Heart left ventricle (tissue), 16 donors: ENCODE results near the gene LRRC71. TPM values are rescaled to one million over a fixed set of nuclear protein-coding genes. Genes with fewer than 3 reads are reported as not detected.

ENCODE experiments used
- ATAC-seq, 4 donors: fragments of 200-7000 bp; cut with Tn5 transposase; one replicate each; pipeline ENCODE4 v1.9.1; 2020 to 2022; ENCODE audit warnings: moderate library complexity in 4 of 4, mild to moderate bottlenecking in 3 of 4, moderate number of reproducible peaks in 1 of 4
- DNase-seq, 5 donors: peaks; one replicate each; pipeline ENCODE4 v3.0.0-alpha.2; 2020
- H3K27ac ChIP-seq, 12 donors: fragments of 200-600 bp; sonication (generic) in 4 of 12; one replicate each; pipeline versions ENCODE4 v1.5.0 to v1.8.0; 2016 to 2022; ENCODE audit warnings: mild to moderate bottlenecking in 2 of 12
- H3K27me3 ChIP-seq, 9 donors: fragments of 200-600 bp; sonication (generic) in 2 of 9; one replicate each; pipeline versions ENCODE4 v1.5.1 to v1.8.0; 2016 to 2022; ENCODE audit warnings: mild to moderate bottlenecking in 3 of 9
- H3K36me3 ChIP-seq, 9 donors: fragments of 200-600 bp; sonication (generic) in 2 of 9; one replicate each; pipeline versions ENCODE4 v1.5.0 to v1.8.0; 2018 to 2022; ENCODE audit warnings: mild to moderate bottlenecking in 2 of 9
- H3K4me1 ChIP-seq, 12 donors: fragments of 200-600 bp; sonication (generic) in 4 of 12; one replicate each; pipeline versions ENCODE4 v1.5.0 to v1.8.0; 2016 to 2022; ENCODE audit warnings: mild to moderate bottlenecking in 3 of 12
- H3K4me3 ChIP-seq, 12 donors: fragments of 200-600 bp; sonication (generic) in 4 of 12; one replicate each; pipeline versions ENCODE4 v1.5.0 to v1.8.0; 2017 to 2022; ENCODE audit warnings: mild to moderate bottlenecking in 9 of 12, moderate library complexity in 4 of 12
- H3K9me3 ChIP-seq, 12 donors: fragments of 200-600 bp; sonication (generic) in 4 of 12; one replicate each; pipeline versions ENCODE4 v1.5.0 to v1.8.0; 2016 to 2022; ENCODE audit warnings: mild to moderate bottlenecking in 1 of 12
- POLR2A ChIP-seq, 2 donors: fragments of 450-650 bp; IDR thresholded peaks; one replicate each; pipeline ENCODE4 v1.6.1; 2017; ENCODE audit warnings: antibody characterized with exemption in 2 of 2, mild to moderate bottlenecking in 2 of 2, moderate library complexity in 2 of 2
- WGBS, 4 donors: extraction: QIAGEN DNeasy Blood & Tissue Kit in 2 of 4; methylation state at CpG; one replicate each; pipeline versions ENCODE4 v1.1.5 to v1.1.7; 2013 to 2018; 5-methylcytosine and 5-hydroxymethylcytosine counted together
- intact Hi-C, 10 donors: fragments of 100-400 bp; cut with DNase I; formaldehyde crosslinking; loops; one replicate each; pipeline versions ENCODE4 v1.11.1 to v1.14.2; 2022
- polyA plus RNA-seq, 2 donors: library from polyadenylated mRNA; stranded (reverse); fragments of 200-250 nt; gene quantifications; one replicate each; pipeline ENCODE4 v1.2.3, GENCODE V29; 2013
- total RNA-seq, 9 donors: library from RNA; depleted of rRNA in 2 of 9; stranded (reverse); fragments of >200 nt in 2 of 9; fragmentation: NEBNext Ultra II Directional in 3 of 9; extraction: Animal tissue kit (Norgen Biotek cat#: 25700) in 3 of 9; gene quantifications; one replicate each; pipeline versions ENCODE4 v1.1.0 to v1.2.4, GENCODE V29; 2016 to 2023
- TF ChIP-seq, protein P1 (sequence below), 12 donors: fragments of 200-600 bp; sonication (generic) in 4 of 12; IDR thresholded peaks; one replicate each; pipeline versions ENCODE4 v1.5.0 to v1.8.0; 2018 to 2022; ENCODE audit warnings: antibody characterized with exemption in 12 of 12, mild to moderate bottlenecking in 5 of 12
- donor health status: ischemic (EF 13 %, LVEDD 7.1; RV severe dilation, severe dysfunction).
- donor health status: healthy with polysubstance abuse.
- donor health status: DM: no; HTN: yes; CAD: no.
- donor health status: DM: no; HTN: no; CAD: no.
- donor health status: ischemic (EF 25% LVEDD 6.9; RV normal size, moderate dysfunction).
- donor health status: ischemic (EF 25% LVEDD 5.7; RV mildly dilated, moderate dysfunction).
- donor health status: healthy.
- donor health status: DM: yes; HTN: yes; CAD: no.
- donor health status: ischemic (EF 35%, LVEDD 5.7; RV mildly dilated, moderate dysfunction).
- donor health status: nonischemic (EF 11% LVEDD 7.7; RV severe dilation, severe dysfunction).
- donor health status: DM: yes; HTN: yes; CAD: no.
- donor health status: PGD.
- donor health status: ischemic (EF 29% LVEDD 5.4; RV normal size, mild dysfunction).
- donor health status: nonischemic (EF 23%, LVEDD 6.1; RV moderate dilation, normal function).

The LRRC71 gene
- total and polyA plus RNA-seq, 11 donors = 0.06 to 0.42 (median 0.27) TPM; not detected in 8

- no peak overlapping the region for H3K27ac ChIP-seq
- peaks cover 13 to 46% (median 31%) of the 10 kb centered on the region in 9 donors for H3K27me3 ChIP-seq
- intact Hi-C loops = loop anchor here in 4 of 10 donors (5.0 to 10.0 kb wide), 4 partner anchors 92 to 242 kb away; no protein-coding TSS in a partner anchor
- H3K36me3 ChIP-seq = peaks cover 0 to 10% (median 0%) of the 10 kb centered on the region in 9 donors
- ATAC-seq (no peak), DNase-seq (no peak)
- H3K4me1 ChIP-seq = peaks cover 0 to 26% (median 8%) of the 10 kb centered on the region in 12 donors
- TF ChIP-seq, protein P1, sequence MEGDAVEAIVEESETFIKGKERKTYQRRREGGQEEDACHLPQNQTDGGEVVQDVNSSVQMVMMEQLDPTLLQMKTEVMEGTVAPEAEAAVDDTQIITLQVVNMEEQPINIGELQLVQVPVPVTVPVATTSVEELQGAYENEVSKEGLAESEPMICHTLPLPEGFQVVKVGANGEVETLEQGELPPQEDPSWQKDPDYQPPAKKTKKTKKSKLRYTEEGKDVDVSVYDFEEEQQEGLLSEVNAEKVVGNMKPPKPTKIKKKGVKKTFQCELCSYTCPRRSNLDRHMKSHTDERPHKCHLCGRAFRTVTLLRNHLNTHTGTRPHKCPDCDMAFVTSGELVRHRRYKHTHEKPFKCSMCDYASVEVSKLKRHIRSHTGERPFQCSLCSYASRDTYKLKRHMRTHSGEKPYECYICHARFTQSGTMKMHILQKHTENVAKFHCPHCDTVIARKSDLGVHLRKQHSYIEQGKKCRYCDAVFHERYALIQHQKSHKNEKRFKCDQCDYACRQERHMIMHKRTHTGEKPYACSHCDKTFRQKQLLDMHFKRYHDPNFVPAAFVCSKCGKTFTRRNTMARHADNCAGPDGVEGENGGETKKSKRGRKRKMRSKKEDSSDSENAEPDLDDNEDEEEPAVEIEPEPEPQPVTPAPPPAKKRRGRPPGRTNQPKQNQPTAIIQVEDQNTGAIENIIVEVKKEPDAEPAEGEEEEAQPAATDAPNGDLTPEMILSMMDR (IDR thresholded peaks at IDR 0.05) = no peak
- no peak for TF ChIP-seq POLR2A (IDR thresholded peaks at IDR 0.05)
- WGBS, 4 donors = 62 to 74% (median 71%) methylated on average over 6 of the region's 6 CpGs
- H3K4me3 ChIP-seq = no peak overlapping the region
- H3K9me3 ChIP-seq = no peaks in the 10 kb centered on the region
Measured at GRCh38 chr1:156929596-156930238, 9.3 kb downstream of the LRRC71 start.

DNA sequence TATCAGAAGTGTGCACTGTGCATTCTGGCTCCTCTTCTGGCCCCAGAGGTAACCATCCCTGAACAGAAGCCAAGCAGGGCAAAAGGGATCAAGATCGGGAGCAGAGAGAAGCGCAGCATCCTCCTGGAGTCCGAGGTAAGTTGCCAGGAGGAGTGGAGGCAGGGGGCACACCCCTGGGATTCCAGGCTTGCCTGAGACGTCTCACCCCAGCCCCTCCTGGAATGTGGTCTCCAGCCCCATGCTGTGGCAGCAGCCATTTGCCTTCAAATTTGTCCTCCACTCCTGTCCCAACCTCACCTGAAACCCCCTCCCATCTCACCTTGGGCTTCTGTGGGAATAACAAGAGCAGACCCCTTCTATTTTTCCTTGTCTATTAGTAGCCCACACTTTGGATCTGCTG, 10.1 kb downstream of the LRRC71 start:
- Histone ChIP-seq H3K4me3 (no peak overlapping the region), H3K9me3 (no peaks in the 10 kb centered on the region), H3K27me3 (peaks cover 11 to 38% (median 23%) of the 10 kb centered on the region in 9 donors), H3K36me3 (peaks cover 0 to 17% (median 6%) of the 10 kb centered on the region in 9 donors), H3K4me1 (peaks cover 0 to 26% (median 8%) of the 10 kb centered on the region in 12 donors), H3K27ac (no peak overlapping the region)
- ATAC-seq = no peak
- 52 to 62% (median 57%) methylated on average over 4 of the region's 4 CpGs for WGBS, 4 donors
- intact Hi-C loops = no loop called here
- no peak for DNase-seq
- TF ChIP-seq, protein P1 (IDR thresholded peaks at IDR 0.05) = no peak
- no peak for TF ChIP-seq POLR2A (IDR thresholded peaks at IDR 0.05)

- intact Hi-C loops = no loop called here
- DNase-seq (no peak), ATAC-seq (peak in 2 of 4 donors; percentile 42 to 51)
- TF ChIP-seq, protein P1 (IDR thresholded peaks at IDR 0.05) = no peak
- no peak for TF ChIP-seq POLR2A (IDR thresholded peaks at IDR 0.05)
- Histone ChIP-seq H3K27ac (peak overlapping the region in 1 of 12 donors; percentile 33), H3K27me3 (peaks cover 8 to 29% (median 18%) of the 10 kb centered on the region in 9 donors), H3K4me3 (peak overlapping the region in 4 of 12 donors; percentile 1 to 30 (median 18)), H3K9me3 (no peaks in the 10 kb centered on the region), H3K4me1 (peaks cover 0 to 22% (median 8%) of the 10 kb centered on the region in 12 donors), H3K36me3 (peaks cover 0 to 26% (median 14%) of the 10 kb centered on the region in 9 donors)
- 46 to 60% (median 52%) methylated on average over 11 of the region's 11 CpGs for WGBS, 4 donors
Measured at GRCh38 chr1:156931211-156931952, 10.9 kb downstream of the LRRC71 start.
